ENCODE data around the gene GALNT11. TPM values are rescaled to one million over a fixed set of nuclear protein-coding genes. Genes with fewer than 3 reads are reported as not detected.

Gene GALNT11
- total RNA-seq, 1 experiment from 2014 or later: 24.1 TPM

DNA sequence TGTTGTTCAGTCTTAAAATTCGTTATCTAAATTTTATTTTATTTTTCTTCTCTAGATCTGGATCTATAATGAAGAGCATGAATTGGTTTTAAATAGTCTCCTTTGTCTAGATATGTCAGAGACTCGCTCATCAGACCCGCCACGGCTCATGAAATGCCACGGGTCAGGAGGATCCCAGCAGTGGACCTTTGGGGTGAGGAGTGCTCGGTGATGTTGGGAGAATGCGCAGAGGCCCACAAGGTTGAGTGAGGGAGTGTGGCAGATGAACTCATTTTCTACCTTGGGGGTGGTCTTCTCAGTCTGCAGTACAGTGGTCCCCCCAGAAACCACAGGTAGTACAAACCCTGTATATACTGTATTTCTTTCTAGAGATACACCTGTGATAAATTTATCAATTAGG, 95.3 kb downstream of the GALNT11 start:
- WGBS (ENCODE audit: extremely low coverage, insufficient read length, low lambda C conversion rate): no CpG with 5 or more reads among the region's 7 CpGs
- H3K4me3 Mint-ChIP-seq: no peak overlapping the region

More for the DNA sequence above, 95.3 kb downstream of the GALNT11 start:
- H3K4me1 Mint-ChIP-seq: no peaks in the 10 kb centered on the region
- Histone ChIP-seq H3K23me2 (ENCODE audit: insufficient read length, low read depth, low read length, poor library complexity, severe bottlenecking) (no peaks in the 10 kb centered on the region), H3K18ac (ENCODE audit: insufficient read length, low read depth, low read length) (no peak overlapping the region), H3K4me1 (ENCODE audit: insufficient read depth, low read length) (no peaks in the 10 kb centered on the region), H3K79me2 (ENCODE audit: insufficient read depth, low read length) (no peaks in the 10 kb centered on the region), H2BK120ac (ENCODE audit: low read depth, low read length, poor library complexity, severe bottlenecking) (no peak overlapping the region), H2AK5ac (ENCODE audit: insufficient read length, low read length) (no peak overlapping the region), H3K79me1 (ENCODE audit: insufficient read depth, low read depth, low read length, poor library complexity, severe bottlenecking) (no peaks in the 10 kb centered on the region), H3K9me3 (ENCODE audit: control insufficient read depth, low read depth, low read length) (no peaks in the 10 kb centered on the region), H3K27ac (ENCODE audit: insufficient read length, low read depth, low read length) (no peak overlapping the region), H3K14ac (ENCODE audit: insufficient read depth, low read length) (no peak overlapping the region), H2AFZ (ENCODE audit: low read length) (no peak overlapping the region), H2BK12ac (ENCODE audit: insufficient read length, low read depth, low read length) (no peak overlapping the region), H2BK15ac (ENCODE audit: low read depth, low read length) (no peak overlapping the region), H3K4ac (ENCODE audit: low read depth, low read length) (no peak overlapping the region), H3K4me2 (ENCODE audit: insufficient read depth, insufficient read length, low read length) (no peak overlapping the region), H3K23ac (ENCODE audit: insufficient read length, low read depth, low read length) (no peak overlapping the region), H2BK20ac (ENCODE audit: low read depth, low read length, poor library complexity, severe bottlenecking) (no peak overlapping the region), H3T11ph (ENCODE audit: low read length) (no peak overlapping the region), H4K8ac (replicated peaks; ENCODE audit: insufficient read length, low read depth, low read length) (no peak overlapping the region), H4K91ac (ENCODE audit: insufficient read length, low read depth, low read length) (no peak overlapping the region), H3K9ac (ENCODE audit: extremely low read depth, insufficient read length, low read length) (no peak overlapping the region), H2BK5ac (ENCODE audit: insufficient read length, low read length) (no peak overlapping the region), H4K20me1 (ENCODE audit: control insufficient read depth, insufficient read depth, insufficient read length) (no peaks in the 10 kb centered on the region), H3K27me3 (ENCODE audit: insufficient read depth, low read length) (no peaks in the 10 kb centered on the region), H3K56ac (ENCODE audit: insufficient read length, low read depth, low read length) (no peak overlapping the region), H4K5ac (ENCODE audit: insufficient read length, low read depth, low read length) (no peak overlapping the region)
- H3K36me3 Mint-ChIP-seq (ENCODE audit: insufficient read depth in 1 of 3, low read depth in 3 of 3): peaks cover 32 to 71% (median 59%) of the 10 kb centered on the region in 3 experiments
- peaks cover 0 to 2% of the 10 kb centered on the region in 2 experiments; a peak in 1 of 5 replicates for H3K9me3 Mint-ChIP-seq
- no peak for DNase-seq
- H3K27ac Mint-ChIP-seq: no peak overlapping the region; a peak in 1 of 7 replicates
- no peaks in the 10 kb centered on the region for H3K27me3 Mint-ChIP-seq (ENCODE audit: low read depth)
- TF ChIP-seq, protein P1, sequence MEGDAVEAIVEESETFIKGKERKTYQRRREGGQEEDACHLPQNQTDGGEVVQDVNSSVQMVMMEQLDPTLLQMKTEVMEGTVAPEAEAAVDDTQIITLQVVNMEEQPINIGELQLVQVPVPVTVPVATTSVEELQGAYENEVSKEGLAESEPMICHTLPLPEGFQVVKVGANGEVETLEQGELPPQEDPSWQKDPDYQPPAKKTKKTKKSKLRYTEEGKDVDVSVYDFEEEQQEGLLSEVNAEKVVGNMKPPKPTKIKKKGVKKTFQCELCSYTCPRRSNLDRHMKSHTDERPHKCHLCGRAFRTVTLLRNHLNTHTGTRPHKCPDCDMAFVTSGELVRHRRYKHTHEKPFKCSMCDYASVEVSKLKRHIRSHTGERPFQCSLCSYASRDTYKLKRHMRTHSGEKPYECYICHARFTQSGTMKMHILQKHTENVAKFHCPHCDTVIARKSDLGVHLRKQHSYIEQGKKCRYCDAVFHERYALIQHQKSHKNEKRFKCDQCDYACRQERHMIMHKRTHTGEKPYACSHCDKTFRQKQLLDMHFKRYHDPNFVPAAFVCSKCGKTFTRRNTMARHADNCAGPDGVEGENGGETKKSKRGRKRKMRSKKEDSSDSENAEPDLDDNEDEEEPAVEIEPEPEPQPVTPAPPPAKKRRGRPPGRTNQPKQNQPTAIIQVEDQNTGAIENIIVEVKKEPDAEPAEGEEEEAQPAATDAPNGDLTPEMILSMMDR (conservative IDR thresholded peaks at IDR 0.05): no peak
